HG02798 (cell line): ENCODE measurements around the gene RPL13.
A peak's percentile ranks its signal among the peaks of the same experiment; 100 is the strongest.

ENCODE experiments used
- ATAC-seq: cut with Tn5 transposase; IDR thresholded peaks from one replicate; pipeline ENCODE4 v1.9.1; 2021; ENCODE audit warnings: mild to moderate bottlenecking; ENCODE audit not compliant: unreplicated experiment, poor library complexity

Gene RPL13

GRCh38 chr16:89560378-89561141, at the start of gene RPL13:
RPL13 (plus strand) TSS chr16:89560682; CDS start chr16:89560960, 278 bp downstream.
- peak; percentile 90 for ATAC-seq

GRCh38 chr16:89511374-89511773, 49.1 kb upstream of the RPL13 start:
- no peak for ATAC-seq

DNA sequence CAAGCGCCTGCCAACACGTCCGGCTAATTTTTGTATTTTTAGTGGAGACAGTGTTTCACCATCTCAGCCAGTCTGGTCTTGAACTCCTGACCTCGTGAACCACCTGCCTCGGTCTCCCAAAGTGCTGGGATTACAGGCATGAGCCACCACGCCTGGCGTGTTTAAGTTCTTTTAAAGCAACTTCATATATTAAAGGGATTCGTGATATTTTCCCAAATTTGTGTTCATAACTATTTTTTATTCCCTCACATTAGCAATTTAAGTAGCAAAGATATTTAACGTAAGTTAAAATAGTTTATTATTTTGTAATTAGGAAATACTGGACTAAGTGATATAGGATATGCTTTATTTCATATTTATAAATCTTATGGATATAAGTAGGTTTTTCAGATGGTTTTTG, 48.0 kb upstream of the RPL13 start:
- no peak for ATAC-seq

- ATAC-seq: no peak
These were observed 43.4 kb upstream of the RPL13 start for GRCh38 chr16:89517128-89517527.

- no peak for ATAC-seq
These were observed 40.6 kb upstream of the RPL13 start for GRCh38 chr16:89519881-89520280.

- no peak for ATAC-seq
These were observed 38.2 kb upstream of the RPL13 start for GRCh38 chr16:89522287-89522686.

GRCh38 chr16:89523680-89524344, 36.7 kb upstream of the RPL13 start:
- no peak for ATAC-seq

DNA sequence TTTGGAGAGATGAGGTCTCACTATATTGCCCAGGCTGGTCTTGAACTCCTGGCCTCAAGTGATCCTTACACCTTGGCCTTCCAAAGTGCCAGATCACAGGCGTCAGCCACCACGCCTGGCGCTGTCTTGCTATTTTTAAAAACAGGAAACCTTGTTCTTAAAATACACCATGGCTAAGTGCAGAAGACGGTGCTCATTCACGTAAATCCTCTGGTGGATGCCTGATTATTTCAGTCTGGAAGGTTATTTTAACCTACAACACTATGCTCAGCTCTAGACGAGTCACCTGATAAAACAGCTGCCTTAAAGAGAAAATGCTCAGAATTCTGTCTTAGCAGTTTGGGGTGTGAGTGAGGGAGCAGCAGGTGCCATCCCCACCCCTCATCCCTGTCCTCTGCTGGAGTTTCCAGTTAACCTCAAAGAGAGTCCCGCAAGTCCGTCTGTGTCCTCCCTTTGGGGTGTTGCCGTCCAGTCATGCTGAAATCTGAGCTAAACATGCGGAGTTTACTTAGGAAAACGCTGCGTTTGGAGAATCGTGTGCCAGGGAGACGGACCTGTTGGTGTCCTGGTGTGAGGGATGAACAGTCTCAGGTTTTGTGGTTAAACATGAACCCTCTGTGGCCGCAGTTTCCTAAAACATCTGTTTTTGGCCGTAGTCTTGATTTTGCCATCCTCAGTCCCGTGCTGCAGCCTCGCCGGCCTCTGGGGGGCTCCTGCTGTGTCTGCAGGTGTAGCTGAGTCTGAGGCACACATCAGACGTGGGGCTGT, 35.2 kb upstream of the RPL13 start:
- no peak for ATAC-seq

DNA sequence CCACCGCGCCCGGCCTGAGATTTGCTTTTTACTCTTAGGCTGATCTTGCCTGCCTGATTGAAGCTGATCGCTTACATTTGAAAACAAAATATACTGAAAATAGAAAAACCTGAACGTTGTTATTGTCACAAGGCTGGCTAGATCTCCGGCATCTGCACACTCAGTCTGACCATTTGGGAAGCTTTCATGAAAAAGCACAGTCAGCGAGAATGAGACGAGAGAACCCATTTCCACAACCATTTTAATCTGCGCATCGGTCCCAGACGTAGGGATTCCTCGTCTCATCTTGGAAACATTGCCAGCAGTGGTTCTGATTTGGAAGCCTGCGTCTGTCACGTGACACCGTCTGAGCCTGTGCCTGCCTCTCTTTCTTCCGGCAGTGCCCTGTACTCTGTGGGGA, 31.4 kb upstream of the RPL13 start:
- ATAC-seq: no peak

GRCh38 chr16:89530401-89531381, 29.8 kb upstream of the RPL13 start:
- ATAC-seq: no peak

- no peak for ATAC-seq
These were observed 28.5 kb upstream of the RPL13 start for GRCh38 chr16:89531821-89532526.

GRCh38 chr16:89534252-89534756, 26.2 kb upstream of the RPL13 start:
- no peak for ATAC-seq

GRCh38 chr16:89536371-89536770, 24.1 kb upstream of the RPL13 start:
- no peak for ATAC-seq

GRCh38 chr16:89536886-89537548, 23.5 kb upstream of the RPL13 start:
- no peak for ATAC-seq

- no peak for ATAC-seq
These were observed 22.9 kb upstream of the RPL13 start for GRCh38 chr16:89537549-89537925.

GRCh38 chr16:89538286-89538685, 22.2 kb upstream of the RPL13 start:
- ATAC-seq: no peak

- no peak for ATAC-seq
These were observed 19.9 kb upstream of the RPL13 start for GRCh38 chr16:89540557-89540956.

- ATAC-seq: no peak
These were observed 18.7 kb upstream of the RPL13 start for GRCh38 chr16:89541792-89542191.

DNA sequence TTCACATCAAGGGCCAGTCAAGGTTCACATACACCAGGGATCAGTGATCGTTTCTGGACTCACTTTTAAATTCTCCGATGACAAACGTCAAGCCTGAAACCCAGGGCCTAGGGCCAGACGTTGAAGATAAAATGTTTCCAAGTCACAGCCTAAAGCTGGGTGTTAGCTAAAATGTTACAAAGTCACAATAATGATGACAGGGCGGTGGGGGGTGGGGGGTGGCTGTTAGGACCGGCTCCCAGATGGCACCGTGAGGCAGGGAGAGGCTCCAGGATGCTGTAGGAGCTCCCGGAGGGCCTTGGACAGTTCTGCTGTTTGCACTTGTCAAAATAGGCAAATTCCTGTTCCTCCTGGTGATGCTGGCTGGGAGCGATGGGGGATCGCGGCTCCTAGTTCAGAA, 16.4 kb upstream of the RPL13 start:
- no peak for ATAC-seq
